ENCODE data around the gene TMOD1. TPM values are rescaled to one million over a fixed set of nuclear protein-coding genes. Genes with fewer than 3 reads are reported as not detected.
"Not testable (repeated sequence)": the region's sequence is repeated elsewhere in the genome, so short reads cannot be mapped to it uniquely, and the experiment has no call there.

TMOD1 gene
- total RNA-seq, 1 donor from 2014 or later, result 11.4 TPM

DNA sequence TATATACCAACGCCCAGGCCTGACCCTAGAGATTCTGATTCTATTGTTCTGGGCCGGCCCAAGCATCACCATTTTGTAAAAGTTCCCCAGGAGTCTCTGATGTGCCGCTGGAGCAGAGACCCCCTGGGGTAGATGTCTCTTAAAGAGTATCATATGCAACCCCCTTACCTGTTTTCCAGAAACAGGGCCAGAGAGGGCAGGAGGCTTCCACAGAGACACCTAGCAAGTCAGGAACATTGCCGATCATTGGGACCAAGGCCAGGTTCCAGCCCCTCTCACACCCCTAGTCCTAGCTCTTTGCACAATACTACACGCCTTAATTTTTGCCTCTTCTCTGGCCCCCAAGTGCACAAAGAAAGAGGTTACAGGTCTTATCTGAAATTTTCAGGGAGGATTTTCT, 63.8 kb downstream of the TMOD1 start:
- DNase-seq (ENCODE audit: low spot score), result no peak

GRCh38 chr9:97567182-97567893, 65.9 kb downstream of the TMOD1 start:
- no peak for DNase-seq (ENCODE audit: low spot score)

- DNase-seq (ENCODE audit: low spot score), result no peak
Measured at GRCh38 chr9:97567894-97568202, 66.4 kb downstream of the TMOD1 start.

GRCh38 chr9:97568461-97569275, 67.2 kb downstream of the TMOD1 start:
- DNase-seq (ENCODE audit: low spot score), result no peak

GRCh38 chr9:97570899-97571298, 69.4 kb downstream of the TMOD1 start:
- DNase-seq (ENCODE audit: low spot score), result peak; percentile 32

- peak; percentile 43 for DNase-seq (ENCODE audit: low spot score)
Measured at GRCh38 chr9:97571664-97572063, 70.2 kb downstream of the TMOD1 start.

- DNase-seq (ENCODE audit: low spot score), result no peak
Measured at GRCh38 chr9:97572196-97572891, 70.9 kb downstream of the TMOD1 start.

DNA sequence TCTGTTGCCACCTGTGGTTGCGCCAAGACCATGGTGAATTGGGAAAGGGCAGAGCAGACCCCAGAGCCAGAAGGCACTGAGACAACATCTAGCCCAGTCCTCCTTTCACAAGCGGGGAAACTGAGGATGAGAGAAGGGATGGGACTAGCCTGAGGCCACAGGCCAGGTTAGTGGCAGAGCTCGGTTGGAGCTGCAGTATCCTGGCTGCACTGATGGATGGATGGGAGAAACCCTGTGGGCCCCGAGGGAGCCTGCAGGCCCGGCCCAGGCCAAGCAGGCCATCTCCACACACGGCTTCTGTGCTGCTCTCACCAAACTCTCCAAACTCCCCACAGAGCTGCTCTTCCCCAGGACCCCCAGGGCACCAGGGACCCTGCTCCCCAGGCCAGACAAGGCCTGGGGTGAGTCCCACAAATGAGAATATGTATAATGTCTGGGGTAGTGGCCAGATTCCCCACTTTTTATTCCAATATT, 71.5 kb downstream of the TMOD1 start:
- no peak for DNase-seq (ENCODE audit: low spot score)

- DNase-seq (ENCODE audit: low spot score), result no peak
Measured at GRCh38 chr9:97573482-97574073, 72.1 kb downstream of the TMOD1 start.

DNA sequence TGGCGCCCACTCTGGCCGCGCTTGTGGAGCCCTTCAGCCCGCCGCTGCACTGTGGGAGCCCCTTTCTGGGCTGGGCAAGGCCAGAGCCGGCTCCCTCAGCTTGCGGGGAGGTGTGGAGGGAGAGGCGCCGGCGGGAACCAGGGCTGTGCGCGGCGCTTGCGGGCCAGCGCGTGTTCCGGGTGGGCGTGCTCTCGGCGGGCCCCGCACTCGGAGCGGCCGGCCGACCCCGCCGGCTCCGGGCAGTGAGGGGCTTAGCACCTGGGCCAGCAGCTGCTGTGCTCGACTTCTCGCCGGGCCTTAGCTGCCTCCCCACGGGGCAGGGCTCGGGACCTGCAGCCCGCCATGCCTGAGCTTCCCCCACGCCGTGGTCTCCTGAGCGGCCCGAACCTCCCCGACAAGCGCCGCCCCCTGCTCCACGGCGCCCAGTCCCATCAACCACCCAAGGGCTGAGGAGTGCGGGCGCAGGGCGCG, 72.7 kb downstream of the TMOD1 start:
- not testable (repeated sequence) for DNase-seq (ENCODE audit: low spot score)

GRCh38 chr9:97574921-97575672, 73.6 kb downstream of the TMOD1 start:
- not testable (repeated sequence) for DNase-seq (ENCODE audit: low spot score)

- DNase-seq (ENCODE audit: low spot score), result no peak
Measured at GRCh38 chr9:97575673-97576200, 74.3 kb downstream of the TMOD1 start.

- DNase-seq (ENCODE audit: low spot score), result no peak
Measured at GRCh38 chr9:97577051-97577450, 75.6 kb downstream of the TMOD1 start.

DNA sequence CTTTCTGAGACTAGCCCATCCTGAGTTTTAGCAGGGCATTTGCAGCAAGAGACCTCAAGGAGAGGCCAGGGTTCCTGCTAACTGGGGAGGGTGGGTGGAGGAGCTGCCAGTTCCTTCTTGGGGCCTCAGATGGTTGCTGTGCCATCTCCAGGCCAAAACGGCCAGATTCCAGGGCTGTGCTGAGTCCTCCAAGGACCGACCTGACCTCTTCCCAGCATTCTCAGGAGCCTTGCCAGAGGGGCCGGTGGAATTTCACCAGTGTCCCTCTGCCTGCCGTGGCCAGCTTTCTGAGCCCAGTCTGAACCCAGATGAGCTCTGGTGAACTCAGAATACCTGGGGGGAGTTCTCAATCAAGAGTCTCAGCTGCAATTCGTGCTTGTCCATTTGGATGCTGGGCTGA, 77.4 kb downstream of the TMOD1 start:
- DNase-seq (ENCODE audit: low spot score), result no peak

DNA sequence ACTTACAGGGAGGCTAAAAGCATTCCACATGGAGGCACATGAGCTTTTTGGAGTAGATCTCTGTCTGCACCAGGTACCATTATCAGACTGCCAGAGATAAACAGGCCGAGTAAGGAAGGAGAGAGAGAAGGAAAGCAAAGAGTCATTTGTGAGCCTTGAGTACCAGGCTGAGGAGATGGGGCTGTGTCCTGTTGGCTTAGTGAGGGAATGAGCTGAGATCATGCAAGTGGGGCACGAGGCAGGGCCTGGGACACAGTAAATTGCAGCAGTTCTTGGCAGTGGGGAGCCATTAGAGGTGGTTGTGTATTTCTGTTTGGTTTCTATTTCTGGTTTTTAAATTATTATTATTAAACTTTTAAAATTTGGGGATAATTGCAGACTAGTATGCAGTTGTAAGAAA, 78.4 kb downstream of the TMOD1 start:
- no peak for DNase-seq (ENCODE audit: low spot score)

DNA sequence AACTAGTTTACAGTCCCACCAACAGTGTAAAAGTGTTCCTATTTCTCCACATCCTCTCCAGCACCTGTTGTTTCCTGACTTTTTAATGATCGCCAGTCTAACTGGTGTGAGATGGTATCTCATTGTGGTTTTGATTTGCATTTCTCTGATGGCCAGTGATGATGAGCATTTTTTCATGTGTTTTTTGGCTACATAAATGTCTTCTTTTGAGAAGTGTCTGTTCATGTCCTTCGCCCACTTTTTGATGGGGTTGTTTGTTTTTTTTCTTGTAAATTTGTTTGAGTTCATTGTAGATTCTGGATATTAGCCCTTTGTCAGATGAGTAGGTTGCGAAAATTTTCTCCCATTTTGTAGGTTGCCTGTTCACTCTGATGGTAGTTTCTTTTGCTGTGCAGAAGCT, 80.1 kb downstream of the TMOD1 start:
- DNase-seq (ENCODE audit: low spot score), result not testable (repeated sequence)

GRCh38 chr9:97584778-97585177, 83.3 kb downstream of the TMOD1 start:
- not testable (repeated sequence) for DNase-seq (ENCODE audit: low spot score)

DNA sequence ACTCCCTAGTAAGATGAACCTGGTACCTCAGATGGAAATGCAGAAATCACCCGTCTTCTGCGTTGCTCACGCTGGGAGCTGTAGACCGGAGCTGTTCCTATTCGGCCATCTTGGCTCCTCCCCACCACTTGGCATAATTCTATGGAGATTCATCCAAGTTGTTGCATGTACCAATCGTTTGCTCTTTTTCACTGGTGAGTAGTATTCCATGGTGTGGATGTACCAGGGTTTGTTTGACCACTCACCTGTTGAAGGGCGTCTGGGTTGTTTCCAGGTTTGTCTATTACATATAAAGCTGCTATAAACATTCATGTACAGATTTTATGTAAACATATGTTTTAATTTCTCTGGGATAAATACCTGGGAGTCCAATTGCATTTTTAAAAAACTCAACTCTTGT, 85.4 kb downstream of the TMOD1 start:
- not testable (repeated sequence) for DNase-seq (ENCODE audit: low spot score)

DNA sequence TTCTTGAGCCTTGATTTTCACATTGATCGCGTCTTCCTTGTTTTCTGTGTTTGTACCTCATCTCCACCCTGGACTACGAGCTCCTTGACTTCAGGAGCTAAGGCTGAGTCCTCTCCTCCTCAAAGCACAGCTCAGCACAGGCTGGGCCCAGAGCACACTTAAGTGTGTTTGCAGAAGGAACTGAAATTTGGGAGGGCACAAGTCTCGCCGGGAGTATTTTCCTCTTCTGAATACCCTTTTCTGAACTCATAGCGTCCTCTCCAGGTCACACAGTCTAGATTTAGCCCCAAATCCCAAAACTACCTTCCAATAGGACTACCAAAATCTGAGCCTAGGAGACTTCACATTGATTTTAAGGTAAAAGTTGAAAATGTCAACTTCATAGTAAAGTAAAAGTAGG, 90.1 kb downstream of the TMOD1 start:
- no peak for DNase-seq (ENCODE audit: low spot score)

- no peak for DNase-seq (ENCODE audit: low spot score)
Measured at GRCh38 chr9:97592126-97592525, 90.7 kb downstream of the TMOD1 start.

- DNase-seq (ENCODE audit: low spot score), result no peak
Measured at GRCh38 chr9:97593960-97594359, 92.5 kb downstream of the TMOD1 start.

Measured in mucosa of gallbladder (tissue), 1 donor.